ENCODE data around the gene PRCP. TPM values are rescaled to one million over a fixed set of nuclear protein-coding genes. Genes with fewer than 3 reads are reported as not detected.

The PRCP gene
- 41.2 to 53.4 TPM (median 45.5 TPM) in 5 replicates for total RNA-seq (2022; extraction: Qiagen RNA extraction)

GRCh38 chr11:82900277-82901164 lies at the start of gene PRCP:
TSS of gene PRCP (minus strand) at chr11:82900430. CDS start at chr11:82900402, 28 bp downstream.

GRCh38 chr11:82901165-82901921 lies 1.1 kb upstream of the PRCP start, which contains the start of gene DDIAS:
TSS of gene DDIAS (plus strand) at chr11:82901736. CDS start at chr11:82914739, 13,003 bp downstream.

Other genes starting within 250 kb of the PRCP start
- 0.03 to 0.05 TPM (median 0.05 TPM) in 5 replicates for gene FAM181B, start 166.6 kb downstream of the PRCP start, total RNA-seq (2022; extraction: Qiagen RNA extraction)
- 14.1 to 19.0 TPM (median 16.3 TPM) in 5 replicates for gene DDIAS, start 1.3 kb upstream of the PRCP start, total RNA-seq (2022; extraction: Qiagen RNA extraction)
- 5.9 to 7.9 TPM (median 6.2 TPM) in 5 replicates for gene RAB30, start 171.5 kb upstream of the PRCP start, total RNA-seq (2022; extraction: Qiagen RNA extraction)